ENCODE measurements around the gene REXO1. TPM values are rescaled to one million over a fixed set of nuclear protein-coding genes. Genes with fewer than 3 reads are reported as not detected.

The REXO1 gene
- total RNA-seq, 4 donors from 2014 or later: 7.5 to 16.4 (median 15.4) TPM

GRCh38 chr19:1857648-1858326 is 9.5 kb upstream of the REXO1 start:
- no peak for DNase-seq
- Histone ChIP-seq H3K36me3 (peaks cover 0 to 7% (median 0%) of the 10 kb centered on the region in 3 donors), H3K4me3 (peak overlapping the region in 3 of 4 donors; percentile 51 to 78 (median 55)), H3K4me1 (peaks cover 86 to 98% (median 95%) of the 10 kb centered on the region in 3 donors), H3K27me3 (no peaks in the 10 kb centered on the region), H3K27ac (peak overlapping the region; percentile 92 to 97 (median 96)), H3K9me3 (no peaks in the 10 kb centered on the region)
- intact Hi-C loops (cut with DNase I): no loop called here
- WGBS, 2 donors: 22 to 32% methylated on average over 6 to 10 of the region's 16 CpGs
- TF ChIP-seq POLR2A (IDR thresholded peaks at IDR 0.05): no peak
- no peak for TF ChIP-seq CTCF (IDR thresholded peaks at IDR 0.05)

DNA sequence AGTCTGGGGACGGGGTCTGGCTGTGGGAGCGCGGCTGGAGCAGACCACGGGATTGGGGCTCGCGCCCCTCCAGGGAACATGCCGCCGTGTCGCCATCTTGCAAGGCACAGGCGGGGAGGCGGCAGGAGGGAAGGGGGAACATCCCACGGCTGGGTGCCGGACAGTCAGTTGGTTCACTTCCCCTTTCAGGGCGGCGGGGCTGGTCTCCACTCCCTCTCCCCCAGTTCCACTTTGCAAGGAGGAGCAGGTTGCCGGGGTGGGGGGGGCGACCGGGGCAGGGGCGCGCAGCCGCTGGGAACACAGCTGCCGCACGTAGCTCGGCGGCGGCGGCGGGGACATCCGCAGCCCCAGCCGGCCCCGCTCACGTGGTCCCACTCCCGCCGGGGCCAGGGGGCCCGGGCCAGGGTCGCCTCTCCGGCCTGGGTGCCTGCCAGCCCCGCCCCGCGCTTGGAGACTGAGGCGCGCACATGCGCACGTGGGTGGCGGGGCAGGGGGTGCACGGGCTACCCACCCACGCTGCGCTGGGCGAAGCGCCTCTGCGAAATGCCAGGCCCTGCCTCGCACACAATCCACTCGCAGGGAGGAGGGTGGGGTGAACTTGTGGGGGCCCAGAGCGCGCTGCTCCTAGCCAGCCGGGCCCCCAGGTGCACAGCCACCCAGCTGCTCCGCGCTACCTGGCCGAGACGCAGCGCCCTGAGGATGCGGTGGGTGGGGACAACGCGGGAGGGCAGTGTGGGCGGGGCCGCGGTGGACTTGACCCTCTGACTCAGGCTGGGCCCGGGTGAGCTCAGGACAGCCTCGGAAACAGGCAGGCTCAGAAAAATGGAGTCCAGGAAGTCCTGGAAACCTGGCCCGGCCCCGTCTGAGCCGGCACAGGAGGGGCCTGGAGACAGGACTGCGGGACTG is 8.7 kb upstream of the REXO1 start:
- Histone ChIP-seq H3K36me3 (peaks cover 0 to 7% (median 0%) of the 10 kb centered on the region in 3 donors), H3K27ac (peak overlapping the region; percentile 92 to 97 (median 96)), H3K4me1 (peaks cover 90 to 100% (median 98%) of the 10 kb centered on the region in 3 donors), H3K9me3 (no peaks in the 10 kb centered on the region), H3K4me3 (peak overlapping the region; percentile 31 to 78 (median 53)), H3K27me3 (no peaks in the 10 kb centered on the region)
- intact Hi-C loops (cut with DNase I): no loop called here
- peak in 1 of 6 experiments; percentile 5 for TF ChIP-seq CTCF (IDR thresholded peaks at IDR 0.05)
- peak in 1 of 4 donors; percentile 61 for TF ChIP-seq POLR2A (IDR thresholded peaks at IDR 0.05)
- 6% methylated on average over 17 of the region's 73 CpGs; no CpG with 5 or more reads in 1 of the 2 donors for WGBS, 2 donors
- no peak for DNase-seq

- DNase-seq: no peak
Measured at GRCh38 chr19:1856345-1856697, 8.0 kb upstream of the REXO1 start.

GRCh38 chr19:1855828-1856255 is 7.6 kb upstream of the REXO1 start:
- TF ChIP-seq POLR2A (IDR thresholded peaks at IDR 0.05): peak in 1 of 4 donors; percentile 8
- no peak for TF ChIP-seq CTCF (IDR thresholded peaks at IDR 0.05)
- Histone ChIP-seq H3K9me3 (no peaks in the 10 kb centered on the region), H3K27me3 (no peaks in the 10 kb centered on the region), H3K4me1 (peaks cover 79 to 99% (median 92%) of the 10 kb centered on the region in 3 donors), H3K4me3 (peak overlapping the region in 3 of 4 donors; percentile 51 to 78 (median 55)), H3K36me3 (peaks cover 0 to 7% (median 0%) of the 10 kb centered on the region in 3 donors), H3K27ac (peak overlapping the region; percentile 92 to 97 (median 96))
- no peak for DNase-seq
- intact Hi-C loops (cut with DNase I): no loop called here
- 36% methylated on average over 4 of the region's 13 CpGs; no CpG with 5 or more reads in 1 of the 2 donors for WGBS, 2 donors

More at GRCh38 chr19:1856345-1856697, 8.0 kb upstream of the REXO1 start:
- Histone ChIP-seq H3K9me3 (no peaks in the 10 kb centered on the region), H3K27me3 (no peaks in the 10 kb centered on the region), H3K27ac (peak overlapping the region; percentile 92 to 97 (median 96)), H3K4me1 (peaks cover 84 to 100% (median 96%) of the 10 kb centered on the region in 3 donors), H3K36me3 (peaks cover 0 to 7% (median 0%) of the 10 kb centered on the region in 3 donors), H3K4me3 (peak overlapping the region; percentile 31 to 78 (median 53))
- no peak for TF ChIP-seq POLR2A (IDR thresholded peaks at IDR 0.05)
- TF ChIP-seq CTCF (IDR thresholded peaks at IDR 0.05): no peak
- intact Hi-C loops (cut with DNase I): no loop called here
- WGBS, 2 donors: 33% methylated on average over 1 of the region's 6 CpGs; no CpG with 5 or more reads in 1 of the 2 donors
